ENCODE results near the gene NKAIN2. TPM values are rescaled to one million over a fixed set of nuclear protein-coding genes. Genes with fewer than 3 reads are reported as not detected.

The NKAIN2 gene
- total RNA-seq, 6 experiments from 2014 or later: not detected

DNA sequence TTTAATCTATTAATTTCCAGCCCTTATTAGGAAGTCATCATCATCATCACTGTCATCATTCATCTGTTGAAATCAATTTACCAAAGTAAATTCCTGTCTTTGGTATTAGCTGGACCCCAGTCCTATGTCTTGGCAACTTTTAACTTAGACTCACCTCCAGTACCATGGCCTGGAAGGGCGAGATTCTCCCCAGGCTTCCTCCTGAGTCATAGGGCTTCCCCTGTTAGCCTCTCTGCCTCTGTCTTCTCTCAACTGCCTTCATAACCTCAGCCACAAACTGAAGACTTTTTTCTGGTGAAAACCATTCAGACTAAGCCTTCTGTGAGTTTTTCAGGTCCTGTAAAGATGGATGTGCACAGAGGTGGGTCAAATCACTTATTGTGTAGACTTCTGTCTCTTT, 95.0 kb downstream of the NKAIN2 start:
- no peak overlapping the region for H3K27ac Mint-ChIP-seq
- H3K9me3 Mint-ChIP-seq: peaks cover 13% of the 10 kb centered on the region
- no peaks in the 10 kb centered on the region; the same call in 1 of the 2 replicates for H3K27me3 Mint-ChIP-seq (ENCODE audit: insufficient read depth)
- DNase-seq: no peak
- no peaks in the 10 kb centered on the region for H3K4me1 Mint-ChIP-seq (ENCODE audit: low read depth)
- H3K4me3 Mint-ChIP-seq: no peak overlapping the region
- TF ChIP-seq, protein P1, sequence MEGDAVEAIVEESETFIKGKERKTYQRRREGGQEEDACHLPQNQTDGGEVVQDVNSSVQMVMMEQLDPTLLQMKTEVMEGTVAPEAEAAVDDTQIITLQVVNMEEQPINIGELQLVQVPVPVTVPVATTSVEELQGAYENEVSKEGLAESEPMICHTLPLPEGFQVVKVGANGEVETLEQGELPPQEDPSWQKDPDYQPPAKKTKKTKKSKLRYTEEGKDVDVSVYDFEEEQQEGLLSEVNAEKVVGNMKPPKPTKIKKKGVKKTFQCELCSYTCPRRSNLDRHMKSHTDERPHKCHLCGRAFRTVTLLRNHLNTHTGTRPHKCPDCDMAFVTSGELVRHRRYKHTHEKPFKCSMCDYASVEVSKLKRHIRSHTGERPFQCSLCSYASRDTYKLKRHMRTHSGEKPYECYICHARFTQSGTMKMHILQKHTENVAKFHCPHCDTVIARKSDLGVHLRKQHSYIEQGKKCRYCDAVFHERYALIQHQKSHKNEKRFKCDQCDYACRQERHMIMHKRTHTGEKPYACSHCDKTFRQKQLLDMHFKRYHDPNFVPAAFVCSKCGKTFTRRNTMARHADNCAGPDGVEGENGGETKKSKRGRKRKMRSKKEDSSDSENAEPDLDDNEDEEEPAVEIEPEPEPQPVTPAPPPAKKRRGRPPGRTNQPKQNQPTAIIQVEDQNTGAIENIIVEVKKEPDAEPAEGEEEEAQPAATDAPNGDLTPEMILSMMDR (IDR thresholded peaks at IDR 0.05): no peak
- peaks cover 4% of the 10 kb centered on the region; the same call in 1 of the 2 replicates for H3K36me3 Mint-ChIP-seq (ENCODE audit: low read depth)

DNA sequence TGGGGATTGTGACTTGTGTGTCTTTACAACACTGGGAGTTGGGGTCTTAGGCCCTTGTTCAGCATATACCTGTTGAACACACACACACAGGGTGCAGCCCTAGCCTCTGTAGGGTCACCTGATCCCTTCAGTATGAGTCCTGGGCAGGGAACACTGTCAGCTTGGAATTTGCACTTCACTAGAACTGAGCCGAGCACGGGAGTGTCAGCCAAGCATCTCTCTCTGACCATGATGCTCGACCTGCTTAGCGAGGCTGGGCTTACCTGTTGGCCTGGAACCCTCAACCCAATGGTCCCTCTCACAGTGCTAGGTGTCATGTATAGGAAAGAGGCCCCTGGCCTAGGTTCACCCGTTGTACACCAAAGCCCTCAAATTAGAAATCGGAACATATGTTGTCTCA, 96.1 kb downstream of the NKAIN2 start:
- peaks cover 4% of the 10 kb centered on the region; the same call in 1 of the 2 replicates for H3K36me3 Mint-ChIP-seq (ENCODE audit: low read depth)
- H3K4me1 Mint-ChIP-seq (ENCODE audit: low read depth): no peaks in the 10 kb centered on the region
- no peak overlapping the region for H3K4me3 Mint-ChIP-seq
- peaks cover 21% of the 10 kb centered on the region for H3K9me3 Mint-ChIP-seq
- TF ChIP-seq, protein P1 (IDR thresholded peaks at IDR 0.05): no peak
- no peak overlapping the region for H3K27ac Mint-ChIP-seq
- DNase-seq: no peak
- H3K27me3 Mint-ChIP-seq (ENCODE audit: insufficient read depth): no peaks in the 10 kb centered on the region; the same call in 1 of the 2 replicates

DNA sequence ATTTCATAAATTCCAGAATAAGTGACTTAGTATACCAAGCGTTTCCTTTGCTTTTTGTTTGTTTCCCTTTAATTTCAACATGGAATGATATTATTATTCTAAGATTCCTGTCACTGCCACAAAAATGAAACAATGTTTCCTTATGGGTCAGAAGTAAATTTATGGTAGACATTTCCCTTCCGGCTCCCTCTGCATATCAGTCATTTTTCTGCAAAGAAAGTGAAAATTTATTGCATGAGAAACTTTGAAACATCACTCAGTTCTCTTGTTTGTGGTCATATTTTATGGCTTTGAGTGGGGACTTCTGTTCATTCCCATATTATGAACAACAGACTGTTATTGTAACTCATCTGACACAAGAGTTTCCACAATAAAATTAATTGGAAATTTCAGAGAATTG, 97.8 kb downstream of the NKAIN2 start:
- Mint-ChIP-seq H3K4me3 (no peak overlapping the region), H3K9me3 (peaks cover 21% of the 10 kb centered on the region), H3K36me3 (ENCODE audit: low read depth) (peaks cover 4% of the 10 kb centered on the region; the same call in 1 of the 2 replicates), H3K4me1 (ENCODE audit: low read depth) (no peaks in the 10 kb centered on the region), H3K27ac (no peak overlapping the region), H3K27me3 (ENCODE audit: insufficient read depth) (no peaks in the 10 kb centered on the region; the same call in 1 of the 2 replicates)
- TF ChIP-seq, protein P1 (IDR thresholded peaks at IDR 0.05): no peak
- DNase-seq: no peak

DNA sequence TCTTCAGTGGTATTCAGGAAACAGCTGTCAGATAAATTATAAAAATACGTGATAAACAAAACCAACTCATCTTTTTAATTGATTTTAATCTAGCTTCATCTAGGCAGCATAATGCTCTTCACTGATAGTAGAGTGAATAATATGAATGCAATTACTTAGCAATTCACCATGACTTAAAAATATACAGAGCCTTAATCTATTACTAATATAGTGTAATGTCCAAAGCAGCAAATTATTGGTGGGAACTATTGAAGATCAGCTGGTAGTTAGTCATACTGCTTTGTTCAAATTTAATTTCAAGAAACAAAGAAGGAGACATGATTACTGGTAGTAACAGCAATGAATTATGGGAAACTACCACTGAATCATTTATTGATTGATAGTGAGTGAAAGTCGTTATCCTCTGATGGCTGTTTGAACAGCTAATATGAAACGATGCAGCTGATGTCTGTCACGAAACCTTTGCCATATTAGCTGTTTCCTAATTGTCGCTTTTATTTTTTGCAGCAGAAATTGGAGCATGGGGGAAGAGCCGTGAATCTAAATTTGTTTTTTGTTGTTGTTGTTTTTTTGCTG, 99.2 kb downstream of the NKAIN2 start:
- no peak for DNase-seq
- peaks cover 4% of the 10 kb centered on the region; the same call in 1 of the 2 replicates for H3K36me3 Mint-ChIP-seq (ENCODE audit: low read depth)
- H3K27me3 Mint-ChIP-seq (ENCODE audit: insufficient read depth): no peaks in the 10 kb centered on the region; the same call in 1 of the 2 replicates
- H3K4me3 Mint-ChIP-seq: no peak overlapping the region
- H3K4me1 Mint-ChIP-seq (ENCODE audit: low read depth): no peaks in the 10 kb centered on the region
- H3K9me3 Mint-ChIP-seq: peaks cover 21% of the 10 kb centered on the region
- TF ChIP-seq, protein P1 (IDR thresholded peaks at IDR 0.05): no peak
- H3K27ac Mint-ChIP-seq: no peak overlapping the region

DNA sequence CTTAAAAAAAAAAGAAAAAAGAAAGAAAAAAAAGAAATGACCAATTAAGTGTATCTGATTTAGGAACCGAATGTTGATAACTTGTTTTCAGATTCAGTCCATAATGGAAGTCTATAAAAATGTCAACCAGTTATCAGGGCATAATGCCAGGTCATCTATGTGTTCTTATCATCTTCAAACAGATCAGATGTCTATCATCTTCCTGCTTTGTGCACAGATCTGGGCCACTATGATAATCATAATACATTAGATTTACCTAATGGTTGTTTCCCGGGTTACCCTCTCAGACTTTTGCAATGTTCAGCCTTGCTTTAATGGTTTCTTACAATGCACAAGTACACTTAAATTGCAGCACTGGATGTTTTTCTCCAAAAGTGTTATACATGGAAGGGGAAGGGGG, 100.6 kb downstream of the NKAIN2 start:
- no peak for DNase-seq
- Mint-ChIP-seq H3K36me3 (ENCODE audit: low read depth) (peaks cover 4% of the 10 kb centered on the region; the same call in 1 of the 2 replicates), H3K4me3 (no peak overlapping the region), H3K27ac (no peak overlapping the region), H3K27me3 (ENCODE audit: insufficient read depth) (no peaks in the 10 kb centered on the region), H3K4me1 (ENCODE audit: low read depth) (no peaks in the 10 kb centered on the region), H3K9me3 (peaks cover 28% of the 10 kb centered on the region)
- TF ChIP-seq, protein P1 (IDR thresholded peaks at IDR 0.05): no peak
